Lower leg skin (tissue), 3 donors: Measurements from ENCODE around the gene TYMP.

Experiments used
- CTCF ChIP-seq, 3 donors: fragments of 450-650 bp; IDR thresholded peaks; one replicate each; pipeline ENCODE4 v1.5.1; 2016; ENCODE audit warnings: antibody characterized with exemption in 3 of 3, mild to moderate bottlenecking in 3 of 3, moderate library complexity in 2 of 3
- POLR2A ChIP-seq, 2 donors: fragments of 450-650 bp; IDR thresholded peaks; one replicate each; pipeline ENCODE4 v1.6.1; 2016 to 2017; ENCODE audit warnings: antibody characterized with exemption in 2 of 2, mild to moderate bottlenecking in 1 of 2, moderate library complexity in 1 of 2

- TF ChIP-seq CTCF (IDR thresholded peaks at IDR 0.05), result no peak
- TF ChIP-seq POLR2A (IDR thresholded peaks at IDR 0.05), result no peak
Measured at GRCh38 chr22:50567721-50568252, 38.0 kb upstream of the TYMP start.
